PC-9 (cell line): ENCODE results near the gene PKHD1. TPM values are rescaled to one million over a fixed set of nuclear protein-coding genes. Genes with fewer than 3 reads are reported as not detected.

Experiments
- BruUV-seq: library from RNA; stranded (reverse); fragments of 400-500 nt; replicated peaks from 2 replicates; lab custom pipeline; 2021; lab: Mats Ljungman, UMichigan
- CTCF ChIA-PET: fragments of 300-600 bp; sonication (Branson Sonifier 250); formaldehyde crosslinking; loops from one replicate; lab custom pipeline; 2022; ENCODE audit warnings: antibody characterized with exemption; lab: Charles Lee
- POLR2A ChIA-PET: fragments of 300-600 bp; sonication (Branson Sonifier 250); formaldehyde crosslinking; loops from one replicate; lab custom pipeline; 2022; ENCODE audit warnings: antibody characterized with exemption; ENCODE audit not compliant: unreplicated experiment; lab: Charles Lee
- DNase-seq, 2 experiments: peaks; one replicate each; pipeline versions ENCODE4 v3.0.0 to v3.0.0-alpha.2; 2015 to 2022; ENCODE audit warnings: mixed read lengths in 1 of 2
- H2AFZ ChIP-seq: fragments of 200-600 bp; sonication (generic); 2 replicates; pipeline ENCODE4 v1.8.1; 2017; ENCODE audit warnings: antibody characterized with exemption
- H3F3A ChIP-seq: fragments of 200-600 bp; sonication (generic); 2 replicates; pipeline ENCODE4 v1.8.1; 2017; ENCODE audit warnings: antibody characterized with exemption, mild to moderate bottlenecking, low read depth; ENCODE audit not compliant: insufficient read depth
- H3K27ac ChIP-seq: fragments of 200-600 bp; sonication (generic); 2 replicates; pipeline ENCODE4 v1.6.1; 2016; ENCODE audit warnings: mixed run types
- H3K27me3 ChIP-seq: fragments of 200-600 bp; sonication (generic); 2 replicates; pipeline ENCODE4 v1.6.1; 2016; ENCODE audit warnings: low read depth, mixed run types; ENCODE audit not compliant: insufficient read depth
- H3K36me3 ChIP-seq: fragments of 200-600 bp; sonication (generic); 2 replicates; pipeline ENCODE4 v1.6.1; 2016; ENCODE audit warnings: low read depth, mixed run types
- H3K4me1 ChIP-seq: fragments of 200-600 bp; sonication (generic); replicated peaks from 2 replicates; pipeline ENCODE4 v1.6.1; 2016; ENCODE audit warnings: mixed run types; ENCODE audit not compliant: insufficient read depth
- H3K4me2 ChIP-seq: fragments of 200-600 bp; sonication (generic); 2 replicates; pipeline ENCODE4 v1.6.1; 2017; ENCODE audit warnings: mixed run types
- H3K4me3 ChIP-seq: fragments of 200-600 bp; sonication (generic); 2 replicates; pipeline ENCODE4 v1.6.1; 2016; ENCODE audit warnings: mixed run types
- H3K79me2 ChIP-seq: fragments of 200-600 bp; sonication (generic); 2 replicates; pipeline ENCODE4 v1.6.1; 2017; ENCODE audit warnings: low read depth, mixed run types
- H3K9me2 ChIP-seq: fragments of 200-600 bp; sonication (generic); 2 replicates; pipeline ENCODE4 v1.8.1; 2017; ENCODE audit warnings: mild to moderate bottlenecking; ENCODE audit not compliant: insufficient read depth
- H3K9me3 ChIP-seq: fragments of 200-600 bp; sonication (generic); 2 replicates; pipeline ENCODE4 v1.8.1; 2016; ENCODE audit warnings: low read depth; ENCODE audit not compliant: insufficient read depth
- H4K20me1 ChIP-seq: fragments of 200-600 bp; sonication (generic); 2 replicates; pipeline ENCODE4 v1.8.1; 2017; ENCODE audit not compliant: insufficient read depth
- EZH2 ChIP-seq: fragments of 200-600 bp; sonication (generic); IDR thresholded peaks from 2 replicates; pipeline ENCODE4 v1.8.0; 2017; ENCODE audit warnings: antibody characterized with exemption, low read depth
- intact Hi-C: fragments of 100-400 bp; cut with micrococcal nuclease; formaldehyde crosslinking; loops from one replicate; pipeline ENCODE4 v1.10.0; 2022; ENCODE audit not compliant: unreplicated experiment
- total RNA-seq: library from RNA; stranded (reverse); gene quantifications from 2 replicates; pipeline ENCODE4 v1.2.3, GENCODE V29; 2021
- TF ChIP-seq, protein P1 (sequence below): fragments of 200-600 bp; sonication (generic); conservative IDR thresholded peaks from 2 replicates; pipeline ENCODE4 v1.6.1; 2017; ENCODE audit warnings: mixed run types, antibody characterized with exemption, mild to moderate bottlenecking, moderate library complexity

Gene PKHD1
- total RNA-seq, 1 experiment from 2014 or later: not detected

- Histone ChIP-seq H4K20me1 (no peaks in the 10 kb centered on the region; the same call in 1 of the 2 replicates), H3K36me3 (no peaks in the 10 kb centered on the region), H3K79me2 (no peaks in the 10 kb centered on the region), H3F3A (no peaks in the 10 kb centered on the region), H3K4me3 (no peak overlapping the region), H3K27me3 (no peaks in the 10 kb centered on the region), H3K27ac (no peak overlapping the region), H3K9me3 (no peaks in the 10 kb centered on the region), H3K4me2 (no peak overlapping the region), H3K9me2 (no peaks in the 10 kb centered on the region), H2AFZ (no peak overlapping the region), H3K4me1 (no peaks in the 10 kb centered on the region)
- BruUV-seq: no TSS peak
- no peak for DNase-seq
- CTCF ChIA-PET: no interaction called here
- POLR2A ChIA-PET: interaction anchor here (0.7 kb wide), 1 partner anchor 1531 kb away, joined by 9 read pairs; no protein-coding TSS in a partner anchor
- intact Hi-C loops: no loop called here
- TF ChIP-seq, protein P1, sequence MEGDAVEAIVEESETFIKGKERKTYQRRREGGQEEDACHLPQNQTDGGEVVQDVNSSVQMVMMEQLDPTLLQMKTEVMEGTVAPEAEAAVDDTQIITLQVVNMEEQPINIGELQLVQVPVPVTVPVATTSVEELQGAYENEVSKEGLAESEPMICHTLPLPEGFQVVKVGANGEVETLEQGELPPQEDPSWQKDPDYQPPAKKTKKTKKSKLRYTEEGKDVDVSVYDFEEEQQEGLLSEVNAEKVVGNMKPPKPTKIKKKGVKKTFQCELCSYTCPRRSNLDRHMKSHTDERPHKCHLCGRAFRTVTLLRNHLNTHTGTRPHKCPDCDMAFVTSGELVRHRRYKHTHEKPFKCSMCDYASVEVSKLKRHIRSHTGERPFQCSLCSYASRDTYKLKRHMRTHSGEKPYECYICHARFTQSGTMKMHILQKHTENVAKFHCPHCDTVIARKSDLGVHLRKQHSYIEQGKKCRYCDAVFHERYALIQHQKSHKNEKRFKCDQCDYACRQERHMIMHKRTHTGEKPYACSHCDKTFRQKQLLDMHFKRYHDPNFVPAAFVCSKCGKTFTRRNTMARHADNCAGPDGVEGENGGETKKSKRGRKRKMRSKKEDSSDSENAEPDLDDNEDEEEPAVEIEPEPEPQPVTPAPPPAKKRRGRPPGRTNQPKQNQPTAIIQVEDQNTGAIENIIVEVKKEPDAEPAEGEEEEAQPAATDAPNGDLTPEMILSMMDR: no peak
- no peak for TF ChIP-seq EZH2
Measured at GRCh38 chr6:51992876-51993275, 94.5 kb downstream of the PKHD1 start.

DNA sequence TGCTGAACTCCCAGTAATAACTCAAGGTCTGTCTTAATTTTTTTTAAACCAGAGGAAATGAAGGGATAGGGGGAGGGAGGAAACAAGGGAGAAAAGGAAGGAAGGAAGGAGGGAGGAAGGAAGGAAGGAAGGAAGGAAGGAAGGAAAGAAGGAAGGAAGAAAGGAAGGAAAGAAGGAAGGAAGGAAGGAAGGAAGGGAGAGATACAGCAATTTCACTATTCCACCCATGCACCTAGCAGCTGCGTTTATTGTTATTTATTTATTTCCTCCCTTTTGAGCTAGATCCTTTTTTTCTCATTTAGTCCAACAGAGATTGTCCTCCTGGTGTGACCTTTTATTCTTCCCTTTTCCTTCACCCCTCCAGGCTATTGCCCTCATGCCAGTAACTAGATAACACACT, 97.6 kb downstream of the PKHD1 start:
- no peaks in the 10 kb centered on the region for H3K36me3 ChIP-seq
- CTCF ChIA-PET: no interaction called here
- H3K4me1 ChIP-seq: no peaks in the 10 kb centered on the region
- intact Hi-C loops: no loop called here
- H3K4me2 ChIP-seq: no peak overlapping the region
- no peaks in the 10 kb centered on the region for H3F3A ChIP-seq
- POLR2A ChIA-PET: no interaction called here
- TF ChIP-seq, protein P1: no peak
- TF ChIP-seq EZH2: no peak
- no peaks in the 10 kb centered on the region for H3K9me3 ChIP-seq
- H3K27ac ChIP-seq: no peak overlapping the region
- H2AFZ ChIP-seq: no peak overlapping the region
- BruUV-seq: no TSS peak
- H3K4me3 ChIP-seq: no peak overlapping the region
- H3K79me2 ChIP-seq: no peaks in the 10 kb centered on the region
- no peaks in the 10 kb centered on the region for H4K20me1 ChIP-seq
- no peaks in the 10 kb centered on the region for H3K9me2 ChIP-seq
- DNase-seq: no peak
- H3K27me3 ChIP-seq: no peaks in the 10 kb centered on the region

DNA sequence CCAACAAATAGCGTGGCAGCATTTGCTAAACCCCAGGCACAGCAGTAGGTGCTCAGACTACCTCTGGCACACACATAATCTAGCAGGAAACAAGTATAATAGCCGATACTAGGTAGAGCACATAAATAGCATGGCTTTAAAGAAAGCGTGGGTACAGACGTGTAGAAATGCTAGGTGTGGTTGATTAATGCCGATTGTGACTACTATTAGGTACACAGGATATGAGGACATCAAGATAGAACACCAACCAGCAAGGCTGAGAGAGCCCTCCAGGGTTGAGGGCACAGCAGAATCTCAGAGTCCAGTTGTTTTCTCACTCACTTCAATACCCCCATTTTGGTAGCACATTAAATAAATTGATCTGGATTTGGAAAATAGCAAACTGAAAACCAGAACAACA, 100.5 kb downstream of the PKHD1 start:
- CTCF ChIA-PET: no interaction called here
- Histone ChIP-seq H3K4me2 (no peak overlapping the region), H3K4me3 (no peak overlapping the region), H3K9me3 (no peaks in the 10 kb centered on the region), H2AFZ (no peak overlapping the region), H3K27ac (no peak overlapping the region), H3K36me3 (no peaks in the 10 kb centered on the region), H4K20me1 (no peaks in the 10 kb centered on the region), H3K9me2 (no peaks in the 10 kb centered on the region), H3K4me1 (no peaks in the 10 kb centered on the region), H3F3A (no peaks in the 10 kb centered on the region), H3K27me3 (no peaks in the 10 kb centered on the region), H3K79me2 (no peaks in the 10 kb centered on the region)
- TF ChIP-seq, protein P1: no peak
- TF ChIP-seq EZH2: no peak
- BruUV-seq: no TSS peak
- POLR2A ChIA-PET: no interaction called here
- DNase-seq: no peak
- intact Hi-C loops: no loop called here
